HG03442 (cell line): ENCODE results near the gene CRTAC1.

Source experiments
- ATAC-seq: cut with Tn5 transposase; IDR thresholded peaks from one replicate; pipeline ENCODE4 v1.9.1; 2021; ENCODE audit warnings: mild to moderate bottlenecking, moderate library complexity; ENCODE audit not compliant: unreplicated experiment

CRTAC1 gene

GRCh38 chr10:98030991-98031431 is 590 bp upstream of the CRTAC1 start:
- ATAC-seq = no peak

- no peak for ATAC-seq
These were observed 1.0 kb downstream of the CRTAC1 start for GRCh38 chr10:98029149-98030092.

- ATAC-seq = no peak
These were observed 2.2 kb downstream of the CRTAC1 start for GRCh38 chr10:98028168-98028770.

- ATAC-seq = no peak
These were observed 7.4 kb downstream of the CRTAC1 start for GRCh38 chr10:98023024-98023423.

GRCh38 chr10:98020784-98021183 is 9.6 kb downstream of the CRTAC1 start:
- no peak for ATAC-seq

GRCh38 chr10:98020254-98020653 is 10.2 kb downstream of the CRTAC1 start:
- no peak for ATAC-seq

- no peak for ATAC-seq
These were observed 10.6 kb downstream of the CRTAC1 start for GRCh38 chr10:98019784-98020183.

- ATAC-seq = no peak
These were observed 13.5 kb downstream of the CRTAC1 start for GRCh38 chr10:98016772-98017475.

- ATAC-seq = no peak
These were observed 16.6 kb downstream of the CRTAC1 start for GRCh38 chr10:98013776-98014175.

GRCh38 chr10:98013122-98013521 is 17.3 kb downstream of the CRTAC1 start:
- ATAC-seq = no peak

- ATAC-seq = no peak
These were observed 17.8 kb downstream of the CRTAC1 start for GRCh38 chr10:98012644-98013043.

GRCh38 chr10:98010939-98011685 is 19.3 kb downstream of the CRTAC1 start:
- no peak for ATAC-seq

- ATAC-seq = no peak
These were observed 24.2 kb downstream of the CRTAC1 start for GRCh38 chr10:98006266-98006665.

- ATAC-seq = no peak
These were observed 28.7 kb downstream of the CRTAC1 start for GRCh38 chr10:98001736-98002135.

- no peak for ATAC-seq
These were observed 30.1 kb downstream of the CRTAC1 start for GRCh38 chr10:98000346-98000745.

GRCh38 chr10:97999923-98000248 is 30.5 kb downstream of the CRTAC1 start:
- no peak for ATAC-seq

GRCh38 chr10:97999066-97999922 is 31.1 kb downstream of the CRTAC1 start:
- no peak for ATAC-seq

- no peak for ATAC-seq
These were observed 38.5 kb downstream of the CRTAC1 start for GRCh38 chr10:97991871-97992270.

- ATAC-seq = no peak
These were observed 48.6 kb downstream of the CRTAC1 start for GRCh38 chr10:97981816-97982215.

- ATAC-seq = no peak
These were observed 52.7 kb downstream of the CRTAC1 start for GRCh38 chr10:97977673-97978072.
